Measurements from ENCODE around the gene EFNA5.

Gene EFNA5

GRCh38 chr5:107652839-107653607 lies 17.7 kb downstream of the EFNA5 start:
- TF ChIP-seq MYC (IDR thresholded peaks at IDR 0.05; ENCODE audit: low read depth, low read length) (no peak), POLR2A (IDR thresholded peaks at IDR 0.05; ENCODE audit: extremely low read depth, insufficient read length) (no peak)
- TF ChIP-seq, protein P1, sequence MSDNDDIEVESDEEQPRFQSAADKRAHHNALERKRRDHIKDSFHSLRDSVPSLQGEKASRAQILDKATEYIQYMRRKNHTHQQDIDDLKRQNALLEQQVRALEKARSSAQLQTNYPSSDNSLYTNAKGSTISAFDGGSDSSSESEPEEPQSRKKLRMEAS (IDR thresholded peaks at IDR 0.05; ENCODE audit: low read depth, low read length), result no peak
- TF ChIP-seq, protein P2, sequence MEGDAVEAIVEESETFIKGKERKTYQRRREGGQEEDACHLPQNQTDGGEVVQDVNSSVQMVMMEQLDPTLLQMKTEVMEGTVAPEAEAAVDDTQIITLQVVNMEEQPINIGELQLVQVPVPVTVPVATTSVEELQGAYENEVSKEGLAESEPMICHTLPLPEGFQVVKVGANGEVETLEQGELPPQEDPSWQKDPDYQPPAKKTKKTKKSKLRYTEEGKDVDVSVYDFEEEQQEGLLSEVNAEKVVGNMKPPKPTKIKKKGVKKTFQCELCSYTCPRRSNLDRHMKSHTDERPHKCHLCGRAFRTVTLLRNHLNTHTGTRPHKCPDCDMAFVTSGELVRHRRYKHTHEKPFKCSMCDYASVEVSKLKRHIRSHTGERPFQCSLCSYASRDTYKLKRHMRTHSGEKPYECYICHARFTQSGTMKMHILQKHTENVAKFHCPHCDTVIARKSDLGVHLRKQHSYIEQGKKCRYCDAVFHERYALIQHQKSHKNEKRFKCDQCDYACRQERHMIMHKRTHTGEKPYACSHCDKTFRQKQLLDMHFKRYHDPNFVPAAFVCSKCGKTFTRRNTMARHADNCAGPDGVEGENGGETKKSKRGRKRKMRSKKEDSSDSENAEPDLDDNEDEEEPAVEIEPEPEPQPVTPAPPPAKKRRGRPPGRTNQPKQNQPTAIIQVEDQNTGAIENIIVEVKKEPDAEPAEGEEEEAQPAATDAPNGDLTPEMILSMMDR (IDR thresholded peaks at IDR 0.05; ENCODE audit: low read depth, low read length), result no peak
- no peak for DNase-seq (ENCODE audit: low read depth)
- no peak overlapping the region for H3K4me3 ChIP-seq (ENCODE audit: low read depth, low read length)

GRCh38 chr5:107652408-107652807 lies 18.3 kb downstream of the EFNA5 start:
- no peak for TF ChIP-seq POLR2A (IDR thresholded peaks at IDR 0.05; ENCODE audit: extremely low read depth, insufficient read length)
- no peak for TF ChIP-seq MYC (IDR thresholded peaks at IDR 0.05; ENCODE audit: low read depth, low read length)
- TF ChIP-seq, protein P1 (IDR thresholded peaks at IDR 0.05; ENCODE audit: low read depth, low read length), result no peak
- TF ChIP-seq, protein P2 (IDR thresholded peaks at IDR 0.05; ENCODE audit: low read depth, low read length), result no peak
- no peak for DNase-seq (ENCODE audit: low read depth)
- no peak overlapping the region for H3K4me3 ChIP-seq (ENCODE audit: low read depth, low read length)

GRCh38 chr5:107651325-107651724 lies 19.4 kb downstream of the EFNA5 start:
- TF ChIP-seq, protein P2 (IDR thresholded peaks at IDR 0.05; ENCODE audit: low read depth, low read length), result no peak
- TF ChIP-seq MYC (IDR thresholded peaks at IDR 0.05; ENCODE audit: low read depth, low read length) (no peak), POLR2A (IDR thresholded peaks at IDR 0.05; ENCODE audit: extremely low read depth, insufficient read length) (no peak)
- TF ChIP-seq, protein P1 (IDR thresholded peaks at IDR 0.05; ENCODE audit: low read depth, low read length), result no peak
- no peak overlapping the region for H3K4me3 ChIP-seq (ENCODE audit: low read depth, low read length)
- DNase-seq (ENCODE audit: low read depth), result no peak

DNA sequence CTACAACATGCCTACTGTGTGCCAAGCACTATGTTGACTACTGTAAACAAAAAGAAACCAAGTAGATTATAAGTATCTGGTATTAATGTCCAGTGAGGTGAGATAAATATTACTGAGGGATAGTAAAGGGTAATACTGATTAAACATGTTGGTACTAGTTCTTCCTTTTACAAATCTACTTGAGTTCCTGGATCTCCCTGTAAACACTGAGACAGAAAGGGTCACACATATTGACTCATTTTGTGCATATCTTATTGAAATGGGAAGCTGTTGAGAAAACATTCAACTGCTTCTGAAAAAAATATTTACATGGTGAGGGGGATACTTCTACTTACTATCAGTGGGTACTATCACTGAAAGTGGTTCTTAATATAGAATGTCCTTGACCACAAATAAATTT lies 24.3 kb downstream of the EFNA5 start:
- no peak for TF ChIP-seq POLR2A (IDR thresholded peaks at IDR 0.05; ENCODE audit: extremely low read depth, insufficient read length)
- no peak for DNase-seq (ENCODE audit: low read depth)
- no peak overlapping the region for H3K4me3 ChIP-seq (ENCODE audit: low read depth, low read length)

- H3K4me3 ChIP-seq (ENCODE audit: low read depth, low read length), result no peak overlapping the region
- TF ChIP-seq, protein P1 (IDR thresholded peaks at IDR 0.05; ENCODE audit: low read depth, low read length), result no peak
- TF ChIP-seq POLR2A (IDR thresholded peaks at IDR 0.05; ENCODE audit: extremely low read depth, insufficient read length) (no peak), MYC (IDR thresholded peaks at IDR 0.05; ENCODE audit: low read depth, low read length) (no peak)
- TF ChIP-seq, protein P2 (IDR thresholded peaks at IDR 0.05; ENCODE audit: low read depth, low read length), result no peak
- DNase-seq (ENCODE audit: low read depth), result no peak
These were observed 30.2 kb downstream of the EFNA5 start for GRCh38 chr5:107640568-107640967.

DNA sequence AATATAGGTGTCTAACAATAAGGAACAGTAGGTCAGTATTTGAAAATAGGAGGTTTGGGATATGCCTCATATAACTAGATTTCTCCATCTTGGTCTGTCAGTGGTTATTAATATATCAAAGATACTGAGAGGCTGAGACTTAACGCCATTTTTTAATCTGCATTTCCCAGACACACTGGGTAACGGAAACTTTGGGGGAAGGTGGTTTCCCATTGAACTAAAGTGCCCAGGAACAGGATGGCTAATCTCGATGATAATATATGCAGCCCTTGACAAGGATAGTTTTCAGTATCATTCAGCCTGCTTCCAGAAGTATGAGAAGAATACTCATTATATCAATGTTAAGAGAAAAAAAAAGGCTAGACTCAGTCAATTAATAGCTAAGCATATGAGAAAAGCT lies 30.7 kb downstream of the EFNA5 start:
- TF ChIP-seq, protein P2 (IDR thresholded peaks at IDR 0.05; ENCODE audit: low read depth, low read length), result no peak
- TF ChIP-seq POLR2A (IDR thresholded peaks at IDR 0.05; ENCODE audit: extremely low read depth, insufficient read length), result no peak
- TF ChIP-seq MYC (IDR thresholded peaks at IDR 0.05; ENCODE audit: low read depth, low read length), result no peak
- TF ChIP-seq, protein P1 (IDR thresholded peaks at IDR 0.05; ENCODE audit: low read depth, low read length), result no peak
- no peak for DNase-seq (ENCODE audit: low read depth)

More for the DNA sequence above, 30.7 kb downstream of the EFNA5 start:
- H3K4me3 ChIP-seq (ENCODE audit: low read depth, low read length), result no peak overlapping the region

All from NB4 (cell line).